ENCODE data around the gene DSN1. TPM values are rescaled to one million over a fixed set of nuclear protein-coding genes. Genes with fewer than 3 reads are reported as not detected.

DSN1 gene
- total and polyA plus RNA-seq, 2 of the 8 experiments (the other 6 are each of a cell fraction or from before 2014, with no cell fraction given) = 12.0 to 26.2 TPM

Other genes starting within 250 kb of the DSN1 start
- 193 TPM in 2 replicates for gene MYL9, start 232.2 kb downstream of the DSN1 start, total RNA-seq (2021; fragmentation: NEBNext Ultra II Directional; extraction: Animal tissue kit (Norgen Biotek cat#: 25700))
- gene MYL9, start 232.2 kb downstream of the DSN1 start, polyA plus RNA-seq (2011; rRNA removed) = 26.8 and 33.6 TPM in 2 replicates
- gene TGIF2, start 200.2 kb downstream of the DSN1 start, total RNA-seq (2021; fragmentation: NEBNext Ultra II Directional; extraction: Animal tissue kit (Norgen Biotek cat#: 25700)) = 76.7 and 77.7 TPM in 2 replicates
- gene TGIF2, start 200.2 kb downstream of the DSN1 start, polyA plus RNA-seq (2011; rRNA removed) = 49.7 and 74.5 TPM in 2 replicates
- 94.2 and 95.5 TPM in 2 replicates for gene RAB5IF, start 168.0 kb downstream of the DSN1 start, total RNA-seq (2021; fragmentation: NEBNext Ultra II Directional; extraction: Animal tissue kit (Norgen Biotek cat#: 25700))
- gene RAB5IF, start 168.0 kb downstream of the DSN1 start, polyA plus RNA-seq (2011; rRNA removed) = 98.4 and 148 TPM in 2 replicates
- 0.19 TPM in 1 of 2 replicates, not detected in the other for gene SLA2, start 127.6 kb downstream of the DSN1 start, total RNA-seq (2021; fragmentation: NEBNext Ultra II Directional; extraction: Animal tissue kit (Norgen Biotek cat#: 25700))
- gene SLA2, start 127.6 kb downstream of the DSN1 start, polyA plus RNA-seq (2011; rRNA removed) = 0.17 and 0.18 TPM in 2 replicates
- 32.3 and 32.5 TPM in 2 replicates for gene NDRG3, start 27.7 kb downstream of the DSN1 start, total RNA-seq (2021; fragmentation: NEBNext Ultra II Directional; extraction: Animal tissue kit (Norgen Biotek cat#: 25700))
- 19.8 and 25.7 TPM in 2 replicates for gene NDRG3, start 27.7 kb downstream of the DSN1 start, polyA plus RNA-seq (2011; rRNA removed)
- gene TLDC2, start 102.4 kb upstream of the DSN1 start, total RNA-seq (2021; fragmentation: NEBNext Ultra II Directional; extraction: Animal tissue kit (Norgen Biotek cat#: 25700)) = 0.23 and 0.34 TPM in 2 replicates
- gene TLDC2, start 102.4 kb upstream of the DSN1 start, polyA plus RNA-seq (2011; rRNA removed) = 0.20 and 0.29 TPM in 2 replicates
- 37.1 and 39.5 TPM in 2 replicates for gene SAMHD1, start 177.9 kb upstream of the DSN1 start, total RNA-seq (2021; fragmentation: NEBNext Ultra II Directional; extraction: Animal tissue kit (Norgen Biotek cat#: 25700))
- gene SAMHD1, start 177.9 kb upstream of the DSN1 start, polyA plus RNA-seq (2011; rRNA removed) = 16.3 and 22.0 TPM in 2 replicates

Data from H1 (cell line).